ENCODE data around the gene OASL.
"Not testable (repeated sequence)": the region's sequence is repeated elsewhere in the genome, so short reads cannot be mapped to it uniquely, and the experiment has no call there.

Gene OASL

GRCh38 chr12:121072147-121072546 lies 33.1 kb upstream of the OASL start:
- H3K9me3 ChIP-seq (replicated peaks in 1 of 2; ENCODE audit: control insufficient read depth in 2 of 2, insufficient read depth in 1 of 2, low read depth in 1 of 2, low read length in 2 of 2) = peaks cover 7 to 14% of the 10 kb centered on the region in 2 donors
- no peaks in the 10 kb centered on the region for H3K79me1 ChIP-seq (ENCODE audit: low read depth, low read length)
- H3K4me3 ChIP-seq (ENCODE audit: low read length in 2 of 2) = no peak overlapping the region
- no peak overlapping the region for H3K27ac ChIP-seq (replicated peaks; ENCODE audit: low read length)
- no peak overlapping the region for H4K8ac ChIP-seq (ENCODE audit: low read depth, low read length)
- no peak overlapping the region for H3K4me2 ChIP-seq (ENCODE audit: insufficient read depth, low read length, poor library complexity, severe bottlenecking)
- H2BK15ac ChIP-seq (ENCODE audit: low read length) = no peak overlapping the region
- no peak overlapping the region for H3K23ac ChIP-seq (ENCODE audit: low read depth, low read length, poor library complexity)
- H2AK5ac ChIP-seq (ENCODE audit: low read depth, low read length) = no peak overlapping the region
- WGBS, 2 donors (ENCODE audit: extremely low coverage in 2 of 2, insufficient read length in 2 of 2, insufficient replicate concordance in 1 of 2) = no CpG with 5 or more reads among the region's 3 CpGs
- H3K27me3 ChIP-seq (ENCODE audit: control insufficient read depth in 3 of 3, insufficient read depth in 3 of 3, low read depth in 1 of 3, low read length in 3 of 3) = no peaks in the 10 kb centered on the region
- H3K18ac ChIP-seq (ENCODE audit: low read length) = no peak overlapping the region
- no peak overlapping the region for H3K9ac ChIP-seq (ENCODE audit: low read depth, low read length, poor library complexity)
- H2BK5ac ChIP-seq (ENCODE audit: low read length) = no peak overlapping the region
- H3K4ac ChIP-seq (ENCODE audit: low read length) = no peak overlapping the region
- no peaks in the 10 kb centered on the region for H3K4me1 ChIP-seq (ENCODE audit: control insufficient read depth in 2 of 2, insufficient read depth in 1 of 2, low read depth in 1 of 2, low read length in 2 of 2)
- no peak for DNase-seq (ENCODE audit: low spot score)
- H2BK120ac ChIP-seq (ENCODE audit: low read depth, low read length) = no peak overlapping the region
- H2AFZ ChIP-seq (ENCODE audit: low read length) = no peak overlapping the region
- no peak overlapping the region for H2BK12ac ChIP-seq (ENCODE audit: low read length)
- H3K36me3 ChIP-seq (replicated peaks in 1 of 2; ENCODE audit: control insufficient read depth in 2 of 2, insufficient read depth in 2 of 2, low read length in 2 of 2) = no peaks in the 10 kb centered on the region
- H4K91ac ChIP-seq (ENCODE audit: low read depth, low read length, poor library complexity) = no peak overlapping the region
- H3K14ac ChIP-seq (ENCODE audit: low read length) = no peak overlapping the region

GRCh38 chr12:121069206-121069605 lies 30.2 kb upstream of the OASL start:
- no peak overlapping the region for H2BK15ac ChIP-seq (ENCODE audit: low read length)
- WGBS, 2 donors (ENCODE audit: extremely low coverage in 2 of 2, insufficient read length in 2 of 2, insufficient replicate concordance in 1 of 2) = no CpG with 5 or more reads among the region's 6 CpGs
- no peak overlapping the region for H3K23ac ChIP-seq (ENCODE audit: low read depth, low read length, poor library complexity)
- H3K36me3 ChIP-seq (replicated peaks in 1 of 2; ENCODE audit: control insufficient read depth in 2 of 2, insufficient read depth in 2 of 2, low read length in 2 of 2) = no peaks in the 10 kb centered on the region
- no peaks in the 10 kb centered on the region for H3K79me1 ChIP-seq (ENCODE audit: low read depth, low read length)
- no peak overlapping the region for H2AK5ac ChIP-seq (ENCODE audit: low read depth, low read length)
- H2AFZ ChIP-seq (ENCODE audit: low read length) = no peak overlapping the region
- H2BK5ac ChIP-seq (ENCODE audit: low read length) = no peak overlapping the region
- H3K4me3 ChIP-seq (ENCODE audit: low read length in 2 of 2) = no peak overlapping the region
- H4K91ac ChIP-seq (ENCODE audit: low read depth, low read length, poor library complexity) = no peak overlapping the region
- no peak overlapping the region for H3K18ac ChIP-seq (ENCODE audit: low read length)
- no peaks in the 10 kb centered on the region for H3K4me1 ChIP-seq (ENCODE audit: control insufficient read depth in 2 of 2, insufficient read depth in 1 of 2, low read depth in 1 of 2, low read length in 2 of 2)
- no peak for DNase-seq (ENCODE audit: low spot score)
- no peak overlapping the region for H3K9ac ChIP-seq (ENCODE audit: low read depth, low read length, poor library complexity)
- no peaks in the 10 kb centered on the region for H3K27me3 ChIP-seq (ENCODE audit: control insufficient read depth in 3 of 3, insufficient read depth in 3 of 3, low read depth in 1 of 3, low read length in 3 of 3)
- no peak overlapping the region for H3K27ac ChIP-seq (replicated peaks; ENCODE audit: low read length)
- no peak overlapping the region for H3K14ac ChIP-seq (ENCODE audit: low read length)
- peaks cover 7 to 14% of the 10 kb centered on the region in 2 donors for H3K9me3 ChIP-seq (replicated peaks in 1 of 2; ENCODE audit: control insufficient read depth in 2 of 2, insufficient read depth in 1 of 2, low read depth in 1 of 2, low read length in 2 of 2)
- H3K4ac ChIP-seq (ENCODE audit: low read length) = no peak overlapping the region
- H2BK12ac ChIP-seq (ENCODE audit: low read length) = no peak overlapping the region
- H4K8ac ChIP-seq (ENCODE audit: low read depth, low read length) = no peak overlapping the region
- H3K4me2 ChIP-seq (ENCODE audit: insufficient read depth, low read length, poor library complexity, severe bottlenecking) = no peak overlapping the region
- no peak overlapping the region for H2BK120ac ChIP-seq (ENCODE audit: low read depth, low read length)

DNA sequence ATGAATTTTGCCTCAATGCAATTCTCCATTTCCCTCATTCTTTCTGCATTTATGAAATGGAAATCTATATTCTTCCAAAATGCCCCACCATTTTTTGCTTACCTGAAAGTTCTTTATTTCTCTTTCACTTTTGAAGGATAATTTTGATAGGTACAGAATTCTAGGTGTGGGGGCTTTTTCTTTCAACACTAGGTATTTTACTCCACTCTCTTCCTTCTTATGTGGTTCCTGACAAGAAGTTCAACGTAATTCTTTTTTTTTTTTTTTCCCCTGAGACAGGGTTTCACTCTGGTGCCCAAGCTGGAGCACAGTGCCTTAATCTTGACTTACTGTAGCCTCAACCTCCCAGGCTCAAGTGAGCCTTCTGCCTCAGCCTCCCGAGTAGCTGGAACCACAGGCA lies 26.3 kb upstream of the OASL start:
- Histone ChIP-seq H3K4ac (ENCODE audit: low read length) (no peak overlapping the region), H3K14ac (ENCODE audit: low read length) (no peak overlapping the region), H3K79me1 (ENCODE audit: low read depth, low read length) (no peaks in the 10 kb centered on the region), H2BK12ac (ENCODE audit: low read length) (no peak overlapping the region), H4K91ac (ENCODE audit: low read depth, low read length, poor library complexity) (no peak overlapping the region), H3K4me1 (ENCODE audit: control insufficient read depth in 2 of 2, insufficient read depth in 1 of 2, low read depth in 1 of 2, low read length in 2 of 2) (no peaks in the 10 kb centered on the region), H2AFZ (ENCODE audit: low read length) (no peak overlapping the region), H3K4me3 (ENCODE audit: low read length in 2 of 2) (no peak overlapping the region), H3K18ac (ENCODE audit: low read length) (no peak overlapping the region), H3K36me3 (replicated peaks in 1 of 2; ENCODE audit: control insufficient read depth in 2 of 2, insufficient read depth in 2 of 2, low read length in 2 of 2) (no peaks in the 10 kb centered on the region), H2BK5ac (ENCODE audit: low read length) (no peak overlapping the region), H2AK5ac (ENCODE audit: low read depth, low read length) (no peak overlapping the region), H3K23ac (ENCODE audit: low read depth, low read length, poor library complexity) (no peak overlapping the region), H3K9me3 (replicated peaks in 1 of 2; ENCODE audit: control insufficient read depth in 2 of 2, insufficient read depth in 1 of 2, low read depth in 1 of 2, low read length in 2 of 2) (no peaks in the 10 kb centered on the region), H3K4me2 (ENCODE audit: insufficient read depth, low read length, poor library complexity, severe bottlenecking) (no peak overlapping the region), H3K9ac (ENCODE audit: low read depth, low read length, poor library complexity) (no peak overlapping the region), H2BK15ac (ENCODE audit: low read length) (no peak overlapping the region), H3K27me3 (ENCODE audit: control insufficient read depth in 3 of 3, insufficient read depth in 3 of 3, low read depth in 1 of 3, low read length in 3 of 3) (no peaks in the 10 kb centered on the region), H3K27ac (replicated peaks; ENCODE audit: low read length) (no peak overlapping the region), H2BK120ac (ENCODE audit: low read depth, low read length) (no peak overlapping the region), H4K8ac (ENCODE audit: low read depth, low read length) (no peak overlapping the region)
- no peak for DNase-seq (ENCODE audit: low spot score)
- no CpG with 5 or more reads among the region's 2 CpGs for whole genome bisulfite sequencing, 2 donors (ENCODE audit: extremely low coverage in 2 of 2, insufficient read length in 2 of 2, insufficient replicate concordance in 1 of 2)

DNA sequence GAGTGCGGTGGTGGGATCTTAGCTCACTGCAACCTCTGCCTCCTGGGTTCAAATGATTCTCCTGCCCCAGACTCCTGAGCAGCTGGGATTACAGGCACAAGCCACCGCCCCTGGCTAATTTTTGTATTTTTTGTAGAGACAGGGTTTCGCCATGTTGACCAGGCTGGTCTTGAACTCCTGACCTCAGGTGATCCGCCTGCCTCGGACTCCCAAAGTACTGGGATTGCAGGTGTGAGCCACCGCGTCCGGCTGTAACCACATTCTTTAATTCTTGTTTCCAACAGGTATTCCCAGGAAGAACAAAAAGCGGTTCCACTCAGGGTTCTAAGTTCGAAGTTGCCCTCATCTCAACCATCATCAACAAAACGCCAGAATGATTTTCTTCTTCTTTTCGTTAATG lies 25.5 kb upstream of the OASL start:
- not testable (repeated sequence) for H2BK12ac ChIP-seq (ENCODE audit: low read length); H3K27ac ChIP-seq (replicated peaks; ENCODE audit: low read length); H3K36me3 ChIP-seq (replicated peaks in 1 of 2; ENCODE audit: control insufficient read depth in 2 of 2, insufficient read depth in 2 of 2, low read length in 2 of 2); H3K4me1 ChIP-seq (ENCODE audit: control insufficient read depth in 2 of 2, insufficient read depth in 1 of 2, low read depth in 1 of 2, low read length in 2 of 2); H3K23ac ChIP-seq (ENCODE audit: low read depth, low read length, poor library complexity); DNase-seq (ENCODE audit: low spot score); H3K4ac ChIP-seq (ENCODE audit: low read length); H3K18ac ChIP-seq (ENCODE audit: low read length); H2BK120ac ChIP-seq (ENCODE audit: low read depth, low read length); H3K4me3 ChIP-seq (ENCODE audit: low read length in 2 of 2); H3K14ac ChIP-seq (ENCODE audit: low read length); H4K91ac ChIP-seq (ENCODE audit: low read depth, low read length, poor library complexity); H2BK5ac ChIP-seq (ENCODE audit: low read length); H2AFZ ChIP-seq (ENCODE audit: low read length); H2AK5ac ChIP-seq (ENCODE audit: low read depth, low read length); H2BK15ac ChIP-seq (ENCODE audit: low read length); H3K27me3 ChIP-seq (ENCODE audit: control insufficient read depth in 3 of 3, insufficient read depth in 3 of 3, low read depth in 1 of 3, low read length in 3 of 3); H3K79me1 ChIP-seq (ENCODE audit: low read depth, low read length); H3K4me2 ChIP-seq (ENCODE audit: insufficient read depth, low read length, poor library complexity, severe bottlenecking); H4K8ac ChIP-seq (ENCODE audit: low read depth, low read length); H3K9me3 ChIP-seq (replicated peaks in 1 of 2; ENCODE audit: control insufficient read depth in 2 of 2, insufficient read depth in 1 of 2, low read depth in 1 of 2, low read length in 2 of 2); H3K9ac ChIP-seq (ENCODE audit: low read depth, low read length, poor library complexity)
- no CpG with 5 or more reads among the region's 12 CpGs for WGBS, 2 donors (ENCODE audit: extremely low coverage in 2 of 2, insufficient read length in 2 of 2, insufficient replicate concordance in 1 of 2)

All from neuronal stem cell (in vitro differentiated cells).